GM18517 (cell line): ENCODE results near the gene IGF1.

Experiments
- ATAC-seq: cut with Tn5 transposase; IDR thresholded peaks from one replicate; pipeline ENCODE4 v1.9.1; 2021; ENCODE audit warnings: mild to moderate bottlenecking, moderate library complexity; ENCODE audit not compliant: unreplicated experiment

Gene IGF1

GRCh38 chr12:102497743-102498142 is 17.4 kb upstream of the IGF1 start:
- no peak for ATAC-seq

GRCh38 chr12:102496591-102496990 is 16.2 kb upstream of the IGF1 start:
- no peak for ATAC-seq

- ATAC-seq = no peak
Measured at GRCh38 chr12:102487226-102487625, 6.9 kb upstream of the IGF1 start.

GRCh38 chr12:102486153-102486552 is 5.8 kb upstream of the IGF1 start:
- no peak for ATAC-seq

DNA sequence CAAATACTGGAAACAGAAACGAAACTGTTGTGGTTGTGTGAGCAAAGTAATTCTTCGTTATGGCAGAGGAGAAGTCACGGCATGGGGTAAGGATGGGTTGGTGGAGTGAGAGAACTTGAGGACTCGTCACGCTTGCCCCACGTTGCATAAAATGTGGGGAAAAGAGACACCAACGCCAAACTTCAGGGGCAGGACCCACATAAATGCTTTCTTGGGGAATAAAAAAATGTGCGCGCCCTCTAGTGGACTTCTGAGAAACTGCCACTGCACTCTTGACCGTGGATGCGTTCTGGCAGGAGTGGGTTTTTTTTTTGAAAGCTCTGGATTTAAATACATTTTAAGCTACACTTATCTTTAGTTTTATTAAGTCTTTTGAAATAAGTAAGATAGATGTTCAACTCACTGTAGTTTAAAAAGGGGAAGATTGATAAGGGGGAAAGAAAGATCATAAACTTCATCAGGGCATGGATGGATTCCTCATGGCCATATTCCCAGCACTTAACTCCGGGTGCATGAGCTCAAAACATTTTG is 4.1 kb upstream of the IGF1 start:
- ATAC-seq = no peak

DNA sequence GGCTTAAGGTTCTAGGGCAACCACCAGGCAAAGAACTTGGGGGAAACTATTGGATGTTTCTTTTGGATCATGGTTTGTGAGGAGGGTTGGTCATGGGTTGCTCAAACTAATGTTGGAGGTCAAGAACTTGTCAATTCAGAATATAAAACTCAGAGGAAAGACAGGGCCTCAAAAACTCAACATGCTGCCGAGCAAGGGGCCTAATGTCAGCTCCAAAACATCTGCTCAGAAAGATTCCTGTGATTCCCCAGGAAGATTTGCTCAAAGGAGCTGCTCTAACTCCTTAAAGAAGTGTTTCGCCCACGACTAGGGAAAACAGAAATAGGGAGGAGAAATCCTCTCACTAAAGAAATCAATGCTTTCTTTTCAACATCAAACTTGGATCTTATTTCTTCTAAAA is 3.7 kb upstream of the IGF1 start:
- ATAC-seq = no peak

- ATAC-seq = peak; percentile 71
Measured at GRCh38 chr12:102483466-102483865, 3.1 kb upstream of the IGF1 start.

DNA sequence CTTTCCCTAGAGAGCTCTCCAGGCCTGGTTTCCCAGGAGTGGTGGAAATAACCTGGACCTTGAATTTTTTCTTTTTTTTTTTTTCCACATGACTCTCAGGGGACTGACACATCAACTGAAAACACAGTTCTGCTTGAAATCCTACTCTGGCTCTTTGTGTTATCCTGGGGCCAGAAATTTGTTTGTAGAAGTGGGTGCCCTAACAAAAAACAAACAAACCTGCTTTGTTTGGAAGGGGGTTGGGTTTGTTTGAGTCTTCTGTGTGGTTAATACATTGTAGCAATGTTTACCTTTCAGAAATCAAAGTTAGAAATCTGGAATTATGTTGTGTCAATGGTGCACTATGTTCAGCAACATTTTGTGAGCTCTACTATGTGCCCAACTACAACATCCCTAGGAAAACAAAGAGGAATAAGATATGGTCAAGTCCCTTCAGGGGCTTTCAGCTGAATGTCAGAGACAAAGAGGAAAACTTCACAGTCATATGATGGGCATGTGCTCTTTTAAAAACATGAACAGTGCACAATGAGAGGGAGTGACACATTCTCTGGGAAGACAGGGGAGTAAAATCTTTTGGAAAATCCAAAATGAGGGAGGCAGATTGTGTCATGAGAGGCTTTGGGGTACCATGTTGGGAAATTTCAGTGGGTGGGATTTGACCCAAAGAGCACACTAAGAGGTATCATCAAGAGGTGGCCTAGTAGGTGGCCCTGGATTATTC is 1.5 kb upstream of the IGF1 start:
- no peak for ATAC-seq

- ATAC-seq = no peak
Measured at GRCh38 chr12:102479939-102480338, 424 bp downstream of the IGF1 start.

DNA sequence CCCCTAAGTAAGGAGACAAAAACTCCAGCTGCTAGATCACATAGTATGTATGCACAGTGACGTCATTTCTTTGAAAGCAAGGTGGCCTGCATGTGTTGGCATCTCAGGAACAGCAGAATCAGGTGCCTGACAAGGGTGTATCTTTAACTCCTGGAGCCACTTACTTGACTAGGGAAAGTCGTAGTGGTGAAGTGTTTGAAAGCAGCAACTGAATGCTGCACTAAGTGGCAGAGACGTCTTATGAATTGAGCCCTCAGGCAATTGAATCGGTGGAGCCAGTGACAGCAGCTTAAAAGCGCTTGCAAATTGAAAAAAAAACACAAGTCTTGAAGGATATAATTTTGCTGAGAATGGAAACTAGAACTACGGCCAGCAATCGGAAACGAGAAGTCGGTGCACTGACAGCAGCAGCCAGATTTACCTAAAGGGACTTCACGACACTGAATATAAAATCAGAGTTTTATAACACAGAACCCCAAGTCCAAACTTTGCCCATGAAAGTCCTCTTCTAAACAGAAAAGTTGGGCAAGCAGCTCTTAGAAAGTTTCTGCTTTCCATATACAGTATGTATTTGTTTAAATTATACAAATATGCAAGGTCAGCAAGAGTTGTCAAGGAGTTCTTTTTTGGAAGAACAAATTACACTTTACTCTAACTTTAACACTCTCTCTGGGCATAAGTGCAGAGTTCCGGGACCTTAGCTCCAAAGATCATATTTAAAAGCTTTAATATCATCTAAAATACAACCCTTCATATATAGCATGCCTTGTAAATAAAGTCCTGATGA is 1.1 kb downstream of the IGF1 start:
- peak; percentile 36 for ATAC-seq

GRCh38 chr12:102478405-102479098 is 1.8 kb downstream of the IGF1 start:
- peak; percentile 63 for ATAC-seq

DNA sequence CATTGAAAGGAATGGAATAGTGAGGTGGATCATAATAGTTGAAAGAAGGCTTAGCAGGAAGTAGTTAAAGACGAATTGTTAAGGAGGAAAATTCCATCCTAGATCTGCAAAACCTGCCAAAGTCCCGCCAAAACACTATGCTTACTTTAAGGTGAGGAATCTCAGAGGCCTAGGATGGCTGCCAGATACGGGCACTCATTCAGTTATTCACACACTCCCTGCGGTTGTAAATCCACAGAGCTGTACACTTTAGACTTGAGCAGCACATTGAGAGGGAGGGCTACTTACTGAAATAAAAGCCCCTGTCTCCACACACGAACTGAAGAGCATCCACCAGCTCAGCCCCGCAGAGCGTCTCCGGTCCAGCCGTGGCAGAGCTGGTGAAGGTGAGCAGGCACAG is 5.0 kb downstream of the IGF1 start:
- no peak for ATAC-seq

GRCh38 chr12:102474438-102475064 is 5.8 kb downstream of the IGF1 start:
- ATAC-seq = no peak

DNA sequence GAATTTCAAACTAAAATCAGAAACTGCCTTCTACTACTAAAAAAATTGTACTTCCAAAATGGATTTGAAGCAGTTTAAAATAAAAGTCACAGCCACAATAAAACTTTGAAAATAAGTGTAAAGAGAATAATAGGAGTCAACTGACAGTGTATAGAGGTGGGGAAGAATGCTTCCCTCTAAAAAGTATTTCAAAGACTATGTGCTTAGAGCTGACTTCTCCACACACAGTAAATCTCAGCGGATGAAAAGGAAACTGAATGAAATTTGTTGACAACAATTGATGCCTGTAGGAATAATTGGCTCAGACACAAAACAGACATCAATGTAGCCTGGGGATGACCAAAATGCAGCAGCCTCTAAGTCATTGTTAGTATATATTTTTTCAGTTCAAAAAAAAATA is 7.9 kb downstream of the IGF1 start:
- no peak for ATAC-seq

GRCh38 chr12:102471556-102471955 is 8.8 kb downstream of the IGF1 start:
- ATAC-seq = no peak

DNA sequence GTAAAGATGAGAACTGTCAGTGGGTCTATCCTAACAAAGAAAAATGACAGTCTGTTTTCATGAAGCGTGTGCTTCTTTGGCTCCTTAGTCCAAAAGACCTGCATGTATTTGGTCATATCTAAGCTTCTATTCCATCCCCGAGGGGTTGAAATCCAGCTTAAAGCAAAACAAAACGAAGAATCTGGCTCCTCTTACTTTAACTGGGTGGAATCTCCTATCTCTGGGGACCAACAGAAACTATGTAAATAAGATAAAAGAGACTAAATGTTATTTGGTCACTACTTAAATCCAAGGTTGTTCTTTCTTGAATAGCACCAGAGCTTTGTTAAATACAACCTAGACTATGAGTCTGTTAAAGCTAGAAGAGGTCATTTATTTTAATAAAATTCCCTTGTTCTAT is 9.4 kb downstream of the IGF1 start:
- ATAC-seq = no peak

DNA sequence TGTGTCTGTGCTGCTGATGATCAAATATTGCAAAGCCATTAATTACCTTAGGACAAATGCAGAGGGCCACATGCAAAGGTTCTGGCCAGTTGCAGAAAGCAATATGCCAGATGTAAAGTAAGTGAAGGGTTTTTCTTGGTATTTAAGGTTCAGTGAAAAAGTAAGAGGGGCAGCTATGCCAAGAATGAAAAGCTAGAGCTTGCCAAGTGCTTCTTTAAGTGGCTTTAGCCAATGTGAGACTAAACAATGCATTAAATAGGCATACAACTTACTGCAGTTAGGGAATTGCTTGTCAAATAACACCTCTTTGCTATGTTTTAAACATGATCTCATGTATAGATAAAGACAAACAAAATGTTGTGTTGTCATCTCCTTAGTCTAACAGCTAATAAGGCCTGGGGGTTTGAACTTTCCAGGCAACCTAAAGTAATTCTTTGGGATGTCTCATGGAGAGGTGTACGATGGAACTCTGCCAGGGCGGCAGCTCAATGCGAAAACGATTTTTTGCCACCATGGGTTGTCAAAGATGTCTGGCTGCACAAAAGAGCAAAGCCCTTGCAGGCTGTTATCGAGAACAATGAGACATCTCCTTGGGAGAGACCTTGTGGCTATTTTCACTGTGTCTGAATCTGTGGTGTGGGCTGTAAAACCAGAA is 12.0 kb downstream of the IGF1 start:
- no peak for ATAC-seq

DNA sequence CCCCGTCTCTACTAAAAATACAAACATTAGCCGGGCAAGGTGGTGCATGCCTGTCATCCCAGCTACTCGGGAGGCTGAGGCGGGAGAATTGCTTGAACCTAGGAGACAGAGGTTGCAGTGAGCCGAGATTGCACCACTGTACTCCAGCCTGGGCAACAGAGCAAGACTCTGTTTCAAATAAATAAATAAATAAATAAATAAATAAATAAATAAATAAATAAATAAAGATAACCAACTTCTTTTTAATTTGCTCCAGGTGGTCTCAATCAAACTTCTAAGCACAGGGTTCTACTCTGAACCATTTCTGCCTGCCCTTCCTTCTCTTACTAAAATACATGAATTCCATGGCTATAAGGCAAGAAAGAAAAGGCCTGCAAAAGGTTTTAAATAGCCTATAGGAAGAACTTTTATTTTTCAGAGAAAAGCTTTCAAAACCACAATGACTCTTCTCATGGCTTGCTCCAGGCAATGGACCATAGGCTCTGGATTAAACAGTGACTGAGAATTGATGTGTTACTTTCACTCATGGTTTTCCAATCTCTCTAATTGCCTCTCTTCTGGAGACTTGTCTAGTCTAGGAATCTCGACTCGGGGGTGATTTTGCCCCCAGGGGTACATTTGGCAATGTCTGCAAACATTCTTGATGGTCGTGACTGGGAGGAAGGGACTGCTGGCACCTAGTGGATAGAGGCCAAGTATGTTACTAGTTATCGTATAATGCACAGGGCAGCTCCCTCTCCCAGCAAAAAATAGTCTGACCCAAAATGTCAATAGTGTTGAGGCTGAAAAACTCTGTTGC is 14.4 kb downstream of the IGF1 start:
- no peak for ATAC-seq

GRCh38 chr12:102463659-102464249 is 16.6 kb downstream of the IGF1 start:
- no peak for ATAC-seq
